Measurements from ENCODE around the gene FAM161A.

GRCh38 chr2:61853847-61854563 lies at the start of gene FAM161A:
- TF ChIP-seq CTCF (IDR thresholded peaks at IDR 0.05; ENCODE audit: insufficient read depth, low read depth, low read length) (no peak), EZH2 (IDR thresholded peaks at IDR 0.05; ENCODE audit: insufficient read depth, low read length) (no peak)
